ENCODE results near the gene GPS1.

The GPS1 gene

GRCh38 chr17:82007228-82007494 lies 44.5 kb upstream of the GPS1 start:
- no peak overlapping the region for H3K4me3 ChIP-seq (ENCODE audit: low read depth, low read length)
- TF ChIP-seq CTCF (IDR thresholded peaks at IDR 0.05; ENCODE audit: low read depth, low read length, missing control alignments) = no peak
- no peak for DNase-seq (ENCODE audit: low read depth)

GRCh38 chr17:82007495-82008257 lies 44.0 kb upstream of the GPS1 start:
- no peak for DNase-seq (ENCODE audit: low read depth)
- H3K4me3 ChIP-seq (ENCODE audit: low read depth, low read length) = no peak overlapping the region
- TF ChIP-seq CTCF (IDR thresholded peaks at IDR 0.05; ENCODE audit: low read depth, low read length, missing control alignments) = no peak

GRCh38 chr17:82008258-82008940 lies 43.3 kb upstream of the GPS1 start:
- no peak overlapping the region for H3K4me3 ChIP-seq (ENCODE audit: low read depth, low read length)
- no peak for DNase-seq (ENCODE audit: low read depth)
- no peak for TF ChIP-seq CTCF (IDR thresholded peaks at IDR 0.05; ENCODE audit: low read depth, low read length, missing control alignments)

- no peak for DNase-seq (ENCODE audit: low read depth)
- TF ChIP-seq CTCF (IDR thresholded peaks at IDR 0.05; ENCODE audit: low read depth, low read length, missing control alignments) = no peak
- H3K4me3 ChIP-seq (ENCODE audit: low read depth, low read length) = no peak overlapping the region
Observed at GRCh38 chr17:82008941-82009405, 42.7 kb upstream of the GPS1 start.

- no peak overlapping the region for H3K4me3 ChIP-seq (ENCODE audit: low read depth, low read length)
- no peak for DNase-seq (ENCODE audit: low read depth)
- TF ChIP-seq CTCF (IDR thresholded peaks at IDR 0.05; ENCODE audit: low read depth, low read length, missing control alignments) = no peak
Observed at GRCh38 chr17:82009413-82009812, 42.3 kb upstream of the GPS1 start.

- no peak for DNase-seq (ENCODE audit: low read depth)
- no peak overlapping the region for H3K4me3 ChIP-seq (ENCODE audit: low read depth, low read length)
Observed at GRCh38 chr17:82010575-82011525, 40.8 kb upstream of the GPS1 start.

More at GRCh38 chr17:82010575-82011525, 40.8 kb upstream of the GPS1 start:
- no peak for TF ChIP-seq CTCF (IDR thresholded peaks at IDR 0.05; ENCODE audit: low read depth, low read length, missing control alignments)
